Coronary artery (tissue), 2 donors: ENCODE data around the gene CNPY1.

Experiments
- DNase-seq: peaks from one replicate; pipeline ENCODE4 v3.0.0-alpha.2; 2017; ENCODE audit warnings: low spot score
- H3K27ac ChIP-seq, 2 donors: fragments of 200-600 bp; sonication (generic); one replicate each; pipeline ENCODE4 v1.5.1; 2016 to 2019
- H3K4me3 ChIP-seq: fragments of 200-600 bp; sonication (generic); 2 replicates; pipeline ENCODE4 v1.5.1; 2016; ENCODE audit warnings: mild to moderate bottlenecking, moderate library complexity
- CTCF ChIP-seq: fragments of 200-600 bp; sonication (generic); IDR thresholded peaks from one replicate; pipeline ENCODE4 v1.5.1; 2019; ENCODE audit warnings: antibody characterized with exemption

CNPY1 gene

GRCh38 chr7:155512246-155512887 is 34.0 kb downstream of the CNPY1 start:
- no peak for TF ChIP-seq CTCF

GRCh38 chr7:155511702-155511996 is 34.7 kb downstream of the CNPY1 start:
- DNase-seq, result no peak
- H3K27ac ChIP-seq, result no peak overlapping the region
- TF ChIP-seq CTCF, result no peak
- no peak overlapping the region for H3K4me3 ChIP-seq

More at GRCh38 chr7:155512246-155512887, 34.0 kb downstream of the CNPY1 start:
- Histone ChIP-seq H3K4me3 (no peak overlapping the region), H3K27ac (no peak overlapping the region)
- DNase-seq, result no peak

- no peak for TF ChIP-seq CTCF
- no peak for DNase-seq
- Histone ChIP-seq H3K27ac (no peak overlapping the region), H3K4me3 (no peak overlapping the region)
Measured at GRCh38 chr7:155510975-155511701, 35.2 kb downstream of the CNPY1 start.

GRCh38 chr7:155509725-155510551 is 36.4 kb downstream of the CNPY1 start:
- H3K27ac ChIP-seq, result no peak overlapping the region
- no peak overlapping the region for H3K4me3 ChIP-seq
- TF ChIP-seq CTCF, result no peak
- no peak for DNase-seq

- no peak for TF ChIP-seq CTCF
- no peak overlapping the region for H3K27ac ChIP-seq
- H3K4me3 ChIP-seq, result no peak overlapping the region
- no peak for DNase-seq
Measured at GRCh38 chr7:155509359-155509724, 37.0 kb downstream of the CNPY1 start.

- H3K27ac ChIP-seq, result no peak overlapping the region
- no peak for DNase-seq
- no peak overlapping the region for H3K4me3 ChIP-seq
- TF ChIP-seq CTCF, result no peak
Measured at GRCh38 chr7:155508376-155509358, 37.7 kb downstream of the CNPY1 start.
